GM18873 (cell line): Measurements from ENCODE around the gene DNAI2.

Experiments used
- ATAC-seq: cut with Tn5 transposase; IDR thresholded peaks from one replicate; pipeline ENCODE4 v1.9.1; 2021; ENCODE audit warnings: mild to moderate bottlenecking, moderate library complexity, moderate number of reproducible peaks; ENCODE audit not compliant: unreplicated experiment, low FRiP score

DNAI2 gene

GRCh38 chr17:74356646-74357465, 82.8 kb downstream of the DNAI2 start:
- no peak for ATAC-seq

GRCh38 chr17:74357466-74357809, 83.4 kb downstream of the DNAI2 start:
- no peak for ATAC-seq

- no peak for ATAC-seq
These were observed 84.7 kb downstream of the DNAI2 start for GRCh38 chr17:74358697-74359096.

GRCh38 chr17:74359916-74360315, 85.9 kb downstream of the DNAI2 start:
- no peak for ATAC-seq

GRCh38 chr17:74360899-74361229, 86.8 kb downstream of the DNAI2 start:
- ATAC-seq: no peak

GRCh38 chr17:74361230-74362068, 87.4 kb downstream of the DNAI2 start, which contains the start of gene BTBD17:
Gene BTBD17 (minus strand): TSS chr17:74361868. CDS start chr17:74361819, 49 bp downstream.
- ATAC-seq: no peak

GRCh38 chr17:74362069-74362405, 88.0 kb downstream of the DNAI2 start:
- no peak for ATAC-seq

- no peak for ATAC-seq
These were observed 88.9 kb downstream of the DNAI2 start for GRCh38 chr17:74362810-74363498.
